Measurements from ENCODE around the gene SIGMAR1.

- peak; percentile 72 for TF ChIP-seq CTCF (IDR thresholded peaks at IDR 0.05; ENCODE audit: insufficient read depth, low read depth, low read length)
- no peak for TF ChIP-seq EZH2 (IDR thresholded peaks at IDR 0.05; ENCODE audit: insufficient read depth, low read length)
These were observed 37.6 kb upstream of the SIGMAR1 start for GRCh38 chr9:34675048-34675714.

Measured in astrocyte (in vitro differentiated cells and primary cell).